OCI-LY7 (cell line): ENCODE data around the gene ISY1. TPM values are rescaled to one million over a fixed set of nuclear protein-coding genes. Genes with fewer than 3 reads are reported as not detected.
"Not testable (repeated sequence)": the region's sequence is repeated elsewhere in the genome, so short reads cannot be mapped to it uniquely, and the experiment has no call there.

ENCODE experiments used
- BruUV-seq: library from RNA; stranded (reverse); fragments of 400-500 nt; replicated peaks from 2 replicates; lab custom pipeline; 2021; lab: Mats Ljungman, UMichigan
- CTCF ChIA-PET: fragments of 300-600 bp; sonication (Branson Sonifier 250); formaldehyde crosslinking; loops from one replicate; lab custom pipeline; 2022; ENCODE audit warnings: antibody characterized with exemption; ENCODE audit not compliant: unreplicated experiment; lab: Charles Lee
- POLR2A ChIA-PET: fragments of 300-600 bp; sonication (Branson Sonifier 250); formaldehyde crosslinking; loops from one replicate; lab custom pipeline; 2022; ENCODE audit warnings: antibody characterized with exemption; lab: Charles Lee
- DNase-seq: peaks from one replicate; pipeline ENCODE4 v3.0.0-alpha.2; 2015; ENCODE audit warnings: low spot score
- H2AFZ ChIP-seq: fragments of 200-600 bp; sonication (generic), shearing (Covaris generic); 2 replicates; pipeline ENCODE4 v1.6.1; 2014; ENCODE audit warnings: mild to moderate bottlenecking, antibody characterized with exemption, low read length, moderate library complexity
- H3K27ac ChIP-seq: fragments of 200-600 bp; sonication (generic); 2 replicates; pipeline ENCODE4 v1.5.1; 2014; ENCODE audit warnings: mixed run types, low read depth, mild to moderate bottlenecking, moderate library complexity, low read length, inconsistent platforms; ENCODE audit not compliant: poor library complexity, severe bottlenecking
- H3K36me3 ChIP-seq: fragments of 200-600 bp; sonication (generic); 2 replicates; pipeline ENCODE4 v1.6.1; 2014; ENCODE audit warnings: mild to moderate bottlenecking, antibody characterized with exemption, low read length, moderate library complexity, mixed read lengths; ENCODE audit not compliant: insufficient read depth
- H3K4me1 ChIP-seq: fragments of 200-600 bp; sonication (generic); 2 replicates; pipeline ENCODE4 v1.5.1; 2014; ENCODE audit warnings: mild to moderate bottlenecking, low read length; ENCODE audit not compliant: insufficient read depth, poor library complexity, severe bottlenecking
- H3K4me2 ChIP-seq: fragments of 200-600 bp; sonication (generic); 2 replicates; pipeline ENCODE4 v1.6.1; 2014; ENCODE audit warnings: mild to moderate bottlenecking, low read length
- H3K4me3 ChIP-seq: fragments of 200-600 bp; sonication (generic); 2 replicates; pipeline ENCODE4 v1.5.1; 2014; ENCODE audit warnings: mild to moderate bottlenecking, low read depth, low read length; ENCODE audit not compliant: poor library complexity, severe bottlenecking
- H3K79me2 ChIP-seq: fragments of 200-600 bp; sonication (generic); 2 replicates; pipeline ENCODE4 v1.6.1; 2016; ENCODE audit warnings: low read depth, mild to moderate bottlenecking, low read length, moderate library complexity, mixed read lengths; ENCODE audit not compliant: insufficient read depth
- H3K9me2 ChIP-seq: fragments of 200-600 bp; sonication (generic); 2 replicates; pipeline ENCODE4 v1.6.1; 2016; ENCODE audit warnings: mild to moderate bottlenecking, low read length, mixed read lengths; ENCODE audit not compliant: insufficient read depth
- H3K9me3 ChIP-seq: fragments of 200-600 bp; sonication (generic); 2 replicates; pipeline ENCODE4 v1.6.1; 2014; ENCODE audit warnings: mild to moderate bottlenecking, mixed run types, low read length, mixed read lengths
- H4K20me1 ChIP-seq: fragments of 200-600 bp; sonication (generic); 2 replicates; pipeline ENCODE4 v1.6.1; 2014; ENCODE audit warnings: mild to moderate bottlenecking, antibody characterized with exemption, low read length, moderate library complexity, mixed read lengths; ENCODE audit not compliant: insufficient read depth
- CTCF ChIP-seq: fragments of 200-600 bp; sonication (generic); conservative IDR thresholded peaks from 2 replicates; pipeline ENCODE4 v1.5.1; 2014; ENCODE audit warnings: mild to moderate bottlenecking, antibody characterized with exemption, low read length, moderate library complexity, mixed read lengths
- EZH2phosphoT487 ChIP-seq: fragments of 200-600 bp; sonication (generic); IDR thresholded peaks from 2 replicates; pipeline ENCODE4 v1.6.1; 2018; ENCODE audit warnings: low read depth, borderline replicate concordance, mild to moderate bottlenecking, mixed run types, antibody characterized with exemption, low read length, moderate library complexity, mixed read lengths
- intact Hi-C: fragments of 100-400 bp; cut with micrococcal nuclease; formaldehyde crosslinking; loops from one replicate; pipeline ENCODE4 v1.10.0; 2022; ENCODE audit not compliant: unreplicated experiment
- total RNA-seq, 2 experiments: library from RNA; depleted of rRNA in 1 of 2; stranded (reverse); fragments of >200 nt in 1 of 2; shearing (Covaris generic) in 1 of 2; gene quantifications; 2 replicates each; pipeline ENCODE4 v1.2.3, GENCODE V29; 2014 to 2022

ISY1 gene
- total RNA-seq, 2 experiments from 2014 or later = 34.5 to 62.1 TPM

- DNase-seq = no peak
- peak overlapping the region; percentile 78 for H3K27ac ChIP-seq
- no peaks in the 10 kb centered on the region for H3K9me3 ChIP-seq
- H3K4me1 ChIP-seq = peaks cover 44% of the 10 kb centered on the region
- H2AFZ ChIP-seq = peak overlapping the region; percentile 32; the same call in 1 of the 2 replicates
- CTCF ChIA-PET = no interaction called here
- TF ChIP-seq CTCF = no peak
- no peak for TF ChIP-seq EZH2phosphoT487
- POLR2A ChIA-PET = interaction anchor here (0.9 to 2.2 kb wide), 5 partner anchors 44 to 193 kb away, joined by 3 to 15 read pairs (median 4); partner anchors contain the start of gene RAB43
- H3K79me2 ChIP-seq = peaks cover 37% of the 10 kb centered on the region
- H3K4me2 ChIP-seq = peak overlapping the region; percentile 74
- peaks cover 4% of the 10 kb centered on the region for H3K36me3 ChIP-seq
- peak overlapping the region; percentile 59 for H3K4me3 ChIP-seq
- no peaks in the 10 kb centered on the region for H3K9me2 ChIP-seq
- no peaks in the 10 kb centered on the region for H4K20me1 ChIP-seq
- BruUV-seq = no TSS peak
- intact Hi-C loops = no loop called here
These were observed 27.0 kb upstream of the ISY1 start for GRCh38 chr3:129187857-129188256.

DNA sequence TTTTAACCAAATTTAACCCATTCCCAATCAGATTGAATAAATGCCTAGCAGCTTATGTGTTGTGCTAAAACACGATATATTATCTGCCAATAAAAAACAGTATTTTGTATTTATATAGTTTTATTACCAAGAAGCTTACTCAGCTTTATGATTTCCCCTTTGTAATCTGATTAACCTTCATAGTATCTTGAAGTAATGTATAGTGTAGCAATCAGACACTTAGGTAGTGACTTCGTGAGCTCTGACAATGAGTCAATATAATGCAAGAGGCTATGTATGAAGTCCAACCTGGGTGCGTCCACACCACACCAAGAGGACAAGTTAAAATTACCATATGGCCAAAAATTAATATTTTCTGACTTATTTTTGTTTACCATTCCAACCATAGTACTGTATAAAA is 24.9 kb upstream of the ISY1 start:
- POLR2A ChIA-PET = interaction anchor here (0.6 to 1.9 kb wide), 17 partner anchors 9 to 122 kb away, joined by 3 to 10 read pairs (median 4); partner anchors contain the start of gene ISY1
- Histone ChIP-seq H2AFZ (no peak overlapping the region), H3K9me2 (no peaks in the 10 kb centered on the region), H3K27ac (peak overlapping the region; percentile 49), H3K36me3 (peaks cover 25% of the 10 kb centered on the region), H3K9me3 (no peaks in the 10 kb centered on the region), H3K4me3 (peak overlapping the region; percentile 83), H3K4me2 (peak overlapping the region; percentile 74), H4K20me1 (peaks cover 15% of the 10 kb centered on the region), H3K4me1 (peaks cover 48% of the 10 kb centered on the region), H3K79me2 (peaks cover 58% of the 10 kb centered on the region)
- no peak for DNase-seq
- CTCF ChIA-PET = interaction anchor here (0.5 to 1.2 kb wide), 3 partner anchors 64 to 130 kb away, joined by 3 to 8 read pairs (median 3); a partner anchor contains a TSS
- BruUV-seq = no TSS peak
- intact Hi-C loops = no loop called here
- TF ChIP-seq EZH2phosphoT487 = no peak
- no peak for TF ChIP-seq CTCF

- intact Hi-C loops = loop anchor here (1.0 to 5.0 kb wide), 3 partner anchors 48 to 252 kb away; partner anchors contain the start of gene MBD4
- peak overlapping the region; percentile 83 for H3K4me3 ChIP-seq
- H3K4me2 ChIP-seq = peak overlapping the region; percentile 74
- not testable (repeated sequence) for H3K9me3 ChIP-seq, H2AFZ ChIP-seq, DNase-seq, BruUV-seq, H3K9me2 ChIP-seq
- H3K27ac ChIP-seq = peak overlapping the region; percentile 72
- peaks cover 33% of the 10 kb centered on the region for H3K36me3 ChIP-seq
- H4K20me1 ChIP-seq = peaks cover 22% of the 10 kb centered on the region
- ChIA-PET CTCF (interaction anchor here (0.5 kb wide), 1 partner anchor 63 kb away, joined by 8 read pairs; no protein-coding TSS in a partner anchor), POLR2A (interaction anchor here (0.7 to 1.9 kb wide), 11 partner anchors 8 to 98 kb away, joined by 3 to 10 read pairs (median 4); no protein-coding TSS in a partner anchor)
- peaks cover 66% of the 10 kb centered on the region for H3K79me2 ChIP-seq
- peaks cover 56% of the 10 kb centered on the region for H3K4me1 ChIP-seq
These were observed 24.1 kb upstream of the ISY1 start for GRCh38 chr3:129184784-129185542.
